H4 (cell line): ENCODE data around the gene ARHGAP18. TPM values are rescaled to one million over a fixed set of nuclear protein-coding genes. Genes with fewer than 3 reads are reported as not detected.

Experiments
- DNase-seq: peaks from one replicate; pipeline ENCODE4 v3.0.0-alpha.2; 2015; ENCODE audit warnings: low spot score
- total RNA-seq: library from RNA; depleted of rRNA; stranded (reverse); fragments of >200 nt; shearing (Covaris generic); gene quantifications from 2 replicates; pipeline ENCODE4 v1.2.3, GENCODE V29; 2014

Gene ARHGAP18
- total RNA-seq, 1 experiment from 2014 or later = 8.9 TPM

DNA sequence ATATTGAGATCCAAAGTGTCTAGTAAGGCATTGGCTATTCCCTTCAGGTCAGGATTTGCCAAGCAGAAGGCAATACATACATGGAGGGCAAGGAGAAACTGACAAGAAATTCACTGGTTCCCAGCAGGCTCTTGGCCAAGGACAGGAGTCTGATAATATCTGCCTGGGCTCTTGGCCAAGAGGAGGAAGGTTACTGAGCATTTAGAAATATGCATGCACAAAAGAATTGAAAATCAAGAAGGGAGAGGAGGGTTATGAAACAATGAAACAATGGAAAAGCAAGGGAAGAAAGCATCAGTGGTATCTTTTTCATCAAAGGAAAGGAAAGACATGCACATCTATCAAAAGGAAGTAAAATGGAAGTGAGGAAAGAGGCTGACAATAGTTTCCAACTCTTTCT, 42.4 kb downstream of the ARHGAP18 start:
- DNase-seq = no peak

DNA sequence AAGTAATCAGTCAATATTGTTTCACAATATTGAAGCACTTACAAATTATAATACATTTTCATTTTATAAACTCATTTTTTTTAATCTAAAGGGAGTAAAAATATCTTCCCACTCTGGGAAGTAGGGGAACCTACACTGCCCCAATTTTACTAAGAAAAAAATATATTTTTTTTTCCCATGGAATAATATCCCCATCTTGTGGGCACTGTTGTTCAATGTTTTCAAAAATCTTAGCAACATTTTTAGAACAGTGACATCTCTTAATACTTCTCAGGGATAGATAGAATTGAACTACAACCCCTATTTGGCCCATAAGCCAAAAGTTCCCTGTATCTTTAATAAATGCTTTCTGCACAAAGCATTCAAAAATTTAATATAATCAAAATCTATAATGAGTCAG, 42.9 kb downstream of the ARHGAP18 start:
- DNase-seq = no peak

DNA sequence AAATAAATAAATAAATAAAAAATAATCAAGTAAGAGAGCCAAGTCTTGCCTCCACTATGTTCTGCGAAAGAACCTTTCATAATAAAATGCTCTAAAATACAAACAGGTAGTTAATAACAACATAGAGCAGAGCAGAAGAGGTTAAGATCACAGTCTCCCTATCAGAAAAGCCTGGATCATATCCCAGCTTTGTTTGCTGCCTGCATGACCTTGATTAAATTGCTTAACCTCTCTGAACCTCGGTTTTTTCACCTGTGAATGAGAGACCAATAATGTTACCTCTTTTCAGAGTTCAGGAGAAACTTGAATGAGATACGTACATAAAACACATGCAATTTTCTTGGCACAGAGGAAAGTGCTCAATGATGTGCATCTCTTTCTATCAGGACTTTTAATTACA, 44.4 kb downstream of the ARHGAP18 start:
- DNase-seq = no peak

DNA sequence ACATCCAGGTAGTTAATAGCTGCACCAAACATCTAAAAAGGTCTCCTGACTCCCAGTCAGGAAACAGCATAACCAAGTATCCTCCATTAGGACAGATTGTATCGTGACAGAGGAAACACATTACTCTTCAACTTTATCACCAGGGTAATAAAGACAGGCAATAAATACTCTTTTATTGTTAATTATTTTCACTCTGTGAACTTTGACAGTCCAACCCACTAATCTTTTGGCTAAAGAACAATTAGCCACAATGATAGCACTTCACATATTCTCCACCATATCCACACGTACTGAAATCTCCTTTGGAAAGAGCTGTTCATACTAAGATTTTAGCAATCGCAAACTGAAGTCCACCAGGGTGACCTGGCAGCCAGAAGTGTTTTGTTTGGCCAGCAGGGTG, 46.4 kb downstream of the ARHGAP18 start:
- DNase-seq = no peak

DNA sequence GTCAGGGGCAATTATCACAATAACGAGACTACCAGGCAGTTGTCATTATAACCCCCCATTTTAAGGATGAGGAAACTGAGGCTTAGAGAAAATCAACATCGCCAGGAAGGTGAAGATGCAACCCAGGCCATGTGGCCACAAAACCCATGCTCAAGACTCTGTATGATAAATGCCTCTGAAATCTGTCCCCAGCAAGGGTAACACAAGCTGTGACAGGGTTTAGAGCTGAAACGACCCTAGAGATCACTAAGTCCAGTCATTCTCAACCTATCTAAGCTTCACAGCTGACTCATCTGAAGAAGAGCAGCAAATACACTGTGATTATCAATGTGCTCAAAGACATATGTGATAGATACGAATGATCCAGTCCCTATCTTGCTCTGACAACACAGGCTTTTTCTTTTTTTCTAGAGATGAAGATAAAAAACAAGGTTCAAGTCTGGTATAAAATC, 47.0 kb downstream of the ARHGAP18 start:
- DNase-seq = no peak

DNA sequence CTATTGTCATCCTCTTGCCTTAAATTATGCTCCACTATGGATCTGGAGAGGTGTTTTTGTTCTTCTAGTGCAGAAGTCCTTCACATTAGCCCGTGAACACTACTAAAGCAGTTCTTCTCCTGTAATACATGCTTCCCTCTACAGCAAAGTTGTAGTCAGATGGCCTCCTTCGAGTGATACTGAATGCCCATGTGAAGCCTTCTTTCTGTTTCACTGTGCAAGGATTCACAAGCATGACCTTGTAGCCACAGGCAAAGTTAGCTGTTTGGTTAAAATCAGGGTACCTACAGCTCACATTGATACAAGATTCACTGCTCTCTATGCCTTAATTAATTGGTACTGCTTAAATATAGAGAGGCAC, 47.6 kb downstream of the ARHGAP18 start:
- DNase-seq = no peak

DNA sequence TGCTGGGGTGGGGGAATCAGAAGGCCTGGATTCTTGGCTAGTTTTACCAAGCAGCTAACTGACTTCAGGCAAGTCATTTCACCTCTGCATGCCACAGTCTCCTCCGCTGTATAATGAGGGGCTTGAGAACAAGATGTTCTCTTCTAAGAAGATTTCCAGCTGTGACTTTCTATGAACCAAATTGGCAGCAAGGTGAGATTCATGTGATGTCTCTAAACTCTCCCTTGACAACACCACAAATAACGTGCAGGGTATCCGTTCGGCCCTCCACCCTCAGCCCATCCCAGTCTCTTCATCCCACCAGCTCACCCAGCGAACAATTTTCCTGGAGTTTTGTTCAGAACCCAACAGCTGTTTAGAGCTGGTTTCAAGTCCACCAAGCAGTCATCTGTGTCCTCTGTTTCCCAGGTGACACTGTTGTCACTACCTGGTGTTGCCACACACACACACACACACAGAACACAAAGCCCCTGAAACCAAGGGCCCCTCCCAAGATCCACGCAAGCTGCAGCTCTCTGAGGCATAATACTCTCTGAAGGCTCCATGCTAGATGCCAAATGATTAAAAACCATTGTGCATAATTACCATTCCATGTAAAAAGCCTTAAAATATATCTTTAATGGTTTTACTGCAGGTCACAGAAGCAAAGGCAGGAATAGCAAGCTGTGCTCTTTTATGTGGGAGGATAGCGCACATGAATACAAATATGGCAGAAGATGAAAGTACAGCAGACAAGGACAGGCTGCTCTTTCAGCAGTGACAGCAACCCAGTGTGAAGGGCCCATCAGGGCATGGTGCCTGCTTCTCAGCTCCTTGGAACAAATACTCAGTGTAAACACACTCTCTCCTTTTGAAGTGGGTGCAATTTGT, 48.2 kb downstream of the ARHGAP18 start:
- no peak for DNase-seq

DNA sequence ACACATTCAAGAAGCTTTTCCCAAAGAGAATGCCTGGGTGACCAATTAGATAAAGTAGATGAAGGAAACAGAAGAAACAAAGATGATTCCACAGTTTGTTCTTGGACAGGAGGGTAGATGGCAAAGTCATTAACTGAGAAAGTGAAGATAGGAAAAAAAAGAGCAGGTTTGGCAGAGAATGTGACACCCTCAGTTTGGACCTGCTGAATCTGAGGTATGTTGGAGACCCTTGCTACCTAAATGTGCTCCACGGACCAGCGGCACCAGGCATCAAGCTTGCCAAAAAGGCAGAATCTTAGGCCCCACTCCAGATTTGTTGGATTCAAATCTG, 49.7 kb downstream of the ARHGAP18 start:
- no peak for DNase-seq

DNA sequence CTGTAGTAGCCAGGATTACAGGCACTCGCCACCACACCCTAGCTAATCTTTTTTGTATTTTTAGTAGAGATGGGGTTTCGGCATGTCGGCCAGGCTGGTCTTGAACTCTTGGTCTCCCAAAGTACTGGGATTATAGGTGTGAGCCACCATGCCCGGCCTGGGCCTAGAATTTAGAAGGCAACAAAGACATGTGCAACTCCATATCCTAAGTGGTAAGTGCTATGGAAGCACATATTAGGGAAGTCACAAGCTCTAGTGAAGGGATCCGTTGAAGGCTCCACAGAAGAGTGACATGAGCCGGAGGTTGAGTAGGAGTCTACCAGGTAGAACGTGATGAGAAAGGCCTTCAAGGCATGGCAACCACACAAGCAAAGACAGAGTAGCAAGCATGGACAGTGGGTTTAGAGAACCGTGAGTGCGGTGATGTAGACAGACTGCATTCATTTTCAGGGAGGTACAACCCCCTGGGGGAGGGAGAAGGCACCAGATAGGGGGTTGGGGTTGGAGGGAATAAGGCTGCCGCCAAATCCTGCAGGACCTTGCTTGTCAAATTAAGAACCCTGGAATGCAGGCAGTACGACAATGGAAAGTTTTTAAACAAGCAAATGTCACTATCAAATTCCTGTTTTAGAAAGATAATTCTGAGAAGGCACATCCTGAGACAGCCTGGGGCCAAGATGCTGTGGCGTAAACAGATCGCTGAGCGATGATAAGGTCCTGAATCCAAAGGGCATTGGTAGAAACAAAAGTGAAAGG, 50.2 kb downstream of the ARHGAP18 start:
- peak; percentile 47 for DNase-seq

DNA sequence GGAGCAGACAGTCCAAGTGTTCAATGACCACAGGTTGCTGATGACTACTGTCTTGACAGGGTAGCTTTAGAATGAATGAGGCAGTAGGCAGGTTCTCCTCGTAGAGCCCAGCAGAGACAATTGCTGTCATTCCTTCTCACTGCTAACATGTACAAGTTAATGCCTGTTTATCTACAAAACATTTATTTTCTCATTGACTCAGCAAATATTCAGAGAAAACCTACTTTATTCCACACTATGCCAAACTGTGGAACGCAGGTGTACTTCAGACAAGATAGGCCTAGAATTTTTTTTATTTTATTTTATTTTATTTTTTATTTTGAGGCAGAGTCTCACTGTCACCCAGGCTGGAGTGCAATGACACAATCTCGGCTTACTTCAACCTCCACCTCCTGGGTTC, 50.8 kb downstream of the ARHGAP18 start:
- no peak for DNase-seq

DNA sequence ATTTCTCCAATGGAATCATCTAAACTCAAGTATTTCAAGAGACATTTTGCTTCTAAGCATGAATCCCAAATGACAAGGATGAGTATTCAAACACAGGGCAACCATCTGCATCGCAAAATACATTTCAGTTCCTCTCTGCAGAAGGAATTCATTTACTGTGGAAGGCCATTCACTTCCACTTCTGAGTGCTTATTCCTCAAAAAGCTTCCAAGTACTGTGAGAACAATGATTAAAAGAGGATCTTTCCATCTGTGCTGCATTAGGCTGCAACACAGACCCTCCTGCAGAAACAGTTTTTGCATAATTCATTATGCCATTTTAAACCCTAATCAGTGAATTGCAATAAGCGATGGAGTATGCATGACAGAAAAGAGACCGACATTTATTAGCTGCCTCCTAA, 52.5 kb downstream of the ARHGAP18 start:
- no peak for DNase-seq

DNA sequence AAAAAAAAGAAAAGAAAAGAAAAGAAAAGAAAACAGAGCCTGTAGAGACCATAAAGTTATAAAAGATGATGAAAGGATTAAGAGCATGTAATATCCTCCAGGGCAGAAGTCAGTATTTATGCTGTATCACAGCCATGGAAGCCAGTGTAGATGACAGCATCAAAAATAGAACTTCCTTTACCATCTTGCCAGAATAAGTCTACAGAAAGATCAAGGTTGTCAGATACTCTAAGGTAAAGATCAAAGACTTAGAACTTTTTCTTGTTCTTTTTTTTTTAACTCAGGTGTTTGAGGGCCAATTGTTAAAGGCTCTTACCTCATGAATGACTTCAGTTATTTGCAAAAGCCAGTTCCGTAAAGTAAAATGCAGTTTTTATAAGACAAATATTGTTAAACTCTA, 54.6 kb downstream of the ARHGAP18 start:
- DNase-seq = no peak

DNA sequence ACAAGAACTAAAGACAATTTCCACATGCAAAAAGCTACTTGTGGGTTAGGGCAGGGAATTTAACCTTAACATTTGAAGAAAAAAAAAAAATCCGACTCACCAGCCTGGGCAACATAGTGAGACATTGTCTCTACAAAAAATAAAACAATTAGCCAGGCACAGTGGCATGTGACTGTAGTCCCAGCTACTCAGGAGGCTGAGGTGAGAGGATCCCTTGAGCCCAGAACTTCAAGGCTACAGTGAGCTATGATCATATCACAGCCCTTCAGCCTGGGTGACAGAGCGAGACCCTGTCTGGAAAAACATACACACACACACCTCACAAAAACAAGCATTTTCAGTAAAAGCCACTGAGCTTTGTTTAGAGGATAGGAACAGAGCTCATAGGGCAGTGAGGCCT, 56.2 kb downstream of the ARHGAP18 start:
- DNase-seq = no peak

DNA sequence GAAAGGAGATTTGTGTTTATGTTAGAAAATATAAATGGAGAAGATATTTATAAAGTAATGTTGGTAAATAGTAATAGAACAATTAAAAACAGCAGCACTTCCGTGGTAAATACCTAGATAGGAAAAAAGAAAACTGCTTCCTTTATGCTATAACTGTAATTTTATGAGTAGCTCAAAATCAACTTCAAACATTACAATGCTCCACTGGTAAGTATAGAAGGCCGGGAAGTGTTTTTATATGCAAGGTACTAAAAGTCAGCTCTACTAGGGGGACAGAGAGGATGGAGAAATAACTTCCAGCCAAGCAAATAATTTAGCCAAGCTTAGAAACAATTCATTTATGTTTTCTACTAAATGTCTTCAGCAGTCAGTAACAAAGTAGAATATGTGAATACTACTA, 56.7 kb downstream of the ARHGAP18 start:
- no peak for DNase-seq

DNA sequence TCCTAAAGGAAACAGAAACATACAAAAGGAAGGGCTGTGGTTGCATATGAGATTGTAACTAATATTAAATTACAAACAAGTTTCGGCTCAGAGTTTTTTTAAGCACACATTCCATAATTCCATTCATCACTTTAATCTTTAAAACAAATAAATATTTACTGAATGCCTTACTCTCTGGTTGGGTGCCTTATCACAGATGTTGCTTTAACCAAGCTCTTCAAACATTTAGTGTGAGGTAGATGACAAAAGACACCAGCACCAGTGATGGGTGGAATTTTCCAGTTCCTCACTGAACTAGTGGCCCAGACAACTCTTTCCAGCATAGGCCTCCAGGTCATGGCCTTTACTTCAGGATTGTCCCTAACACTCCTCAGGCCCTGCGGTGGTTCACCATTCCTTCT, 58.7 kb downstream of the ARHGAP18 start:
- DNase-seq = no peak

DNA sequence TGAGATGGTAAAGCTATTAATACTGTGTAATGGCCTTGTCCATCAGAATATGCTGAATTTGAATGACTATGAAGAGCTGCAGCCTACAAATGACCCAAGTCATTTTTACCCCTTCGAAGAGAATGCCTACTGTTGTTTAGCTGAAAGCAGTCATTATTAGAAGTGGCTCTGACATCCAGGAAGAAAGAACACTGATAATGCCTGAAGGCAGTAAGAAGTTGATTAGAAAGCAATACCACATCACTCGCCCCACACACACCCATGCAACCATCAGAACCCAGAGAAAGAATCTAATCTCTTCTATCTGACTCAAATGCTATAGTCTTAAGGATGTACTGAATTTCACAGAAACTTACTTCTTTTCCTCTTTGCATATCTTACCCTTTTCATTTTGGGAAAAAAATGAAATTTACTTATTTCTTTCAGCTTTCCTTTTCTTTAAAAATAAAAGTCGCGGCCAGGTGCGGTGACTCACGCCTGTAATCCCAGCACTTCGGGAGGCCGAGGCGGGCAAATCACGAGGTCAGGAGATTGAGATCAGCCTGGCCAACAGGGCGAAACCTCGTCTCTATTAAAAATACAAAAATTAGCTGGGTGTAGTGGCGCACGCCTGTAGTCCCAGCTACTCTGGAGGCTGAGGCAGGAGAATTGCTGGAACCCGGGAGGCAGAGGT, 61.0 kb downstream of the ARHGAP18 start:
- no peak for DNase-seq

DNA sequence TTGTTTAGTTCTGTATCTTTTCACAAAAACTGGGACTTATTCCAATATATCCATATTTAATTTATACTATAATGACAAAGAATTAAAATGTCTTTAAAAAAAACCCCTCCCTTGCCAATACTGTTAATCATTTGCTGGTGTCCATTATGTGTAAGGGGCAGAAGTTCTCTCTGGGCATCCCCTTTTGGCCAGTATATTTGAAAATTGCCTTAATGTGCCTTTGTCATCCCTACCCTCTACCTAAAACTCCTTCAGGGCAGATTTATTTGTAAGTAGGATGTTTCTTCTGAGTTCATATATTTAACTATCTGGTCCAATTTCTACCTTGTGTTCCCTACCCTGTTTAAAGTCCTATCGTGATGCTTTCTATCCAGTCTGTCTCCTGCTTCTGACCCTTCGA, 62.9 kb downstream of the ARHGAP18 start:
- DNase-seq = no peak

DNA sequence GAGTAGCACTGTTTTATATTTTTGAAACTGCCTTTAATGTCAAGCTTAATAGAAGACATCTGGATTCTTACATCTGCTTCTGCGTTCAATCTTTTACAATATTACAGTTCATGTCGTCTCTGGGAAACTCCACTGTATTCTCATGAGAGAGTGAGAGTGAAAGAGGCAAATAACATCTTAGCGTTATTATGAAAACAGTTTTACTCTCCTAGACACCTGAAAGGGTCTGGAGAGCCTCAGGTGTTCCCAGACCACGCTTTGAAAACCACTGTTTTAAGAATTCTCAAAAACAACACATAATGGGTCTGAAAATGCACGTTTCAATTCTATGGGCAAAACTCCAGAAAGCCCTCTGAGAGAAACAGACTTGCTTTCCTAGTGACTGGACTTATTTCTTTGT, 63.3 kb downstream of the ARHGAP18 start:
- no peak for DNase-seq

DNA sequence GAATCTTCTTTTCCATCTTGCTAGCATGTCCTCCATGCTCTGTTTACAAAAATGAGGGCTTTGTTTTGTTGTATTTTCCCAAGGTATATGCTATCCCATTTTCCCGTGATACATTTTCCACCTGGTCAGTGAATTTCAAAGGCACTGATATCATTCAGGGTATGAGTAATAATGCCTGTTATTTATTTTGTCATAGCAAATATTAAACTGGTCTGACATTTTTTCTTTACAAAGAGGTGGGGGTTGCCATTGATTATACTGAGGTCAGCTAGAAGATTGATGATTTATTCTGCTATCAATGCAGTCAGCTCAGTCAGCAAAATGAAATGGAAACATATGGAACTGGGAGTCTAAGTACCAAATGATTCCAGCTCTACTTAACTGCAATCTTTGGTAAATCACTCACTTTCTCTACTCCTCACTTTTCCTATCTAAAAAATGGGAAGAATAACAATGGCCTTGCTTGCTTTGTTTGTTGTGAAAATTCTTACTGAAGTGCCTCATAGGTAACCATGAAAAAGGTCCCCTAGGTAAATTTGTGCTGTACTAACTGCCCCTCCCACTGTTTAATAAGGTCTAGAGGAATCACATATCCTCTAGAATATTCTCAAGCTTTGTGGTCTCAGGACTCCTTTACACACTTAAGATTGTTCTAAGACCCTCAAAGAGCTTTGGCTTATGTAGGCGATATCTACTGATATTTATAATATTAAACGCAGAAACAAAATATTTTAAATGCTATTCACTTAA, 64.0 kb downstream of the ARHGAP18 start:
- DNase-seq = no peak

DNA sequence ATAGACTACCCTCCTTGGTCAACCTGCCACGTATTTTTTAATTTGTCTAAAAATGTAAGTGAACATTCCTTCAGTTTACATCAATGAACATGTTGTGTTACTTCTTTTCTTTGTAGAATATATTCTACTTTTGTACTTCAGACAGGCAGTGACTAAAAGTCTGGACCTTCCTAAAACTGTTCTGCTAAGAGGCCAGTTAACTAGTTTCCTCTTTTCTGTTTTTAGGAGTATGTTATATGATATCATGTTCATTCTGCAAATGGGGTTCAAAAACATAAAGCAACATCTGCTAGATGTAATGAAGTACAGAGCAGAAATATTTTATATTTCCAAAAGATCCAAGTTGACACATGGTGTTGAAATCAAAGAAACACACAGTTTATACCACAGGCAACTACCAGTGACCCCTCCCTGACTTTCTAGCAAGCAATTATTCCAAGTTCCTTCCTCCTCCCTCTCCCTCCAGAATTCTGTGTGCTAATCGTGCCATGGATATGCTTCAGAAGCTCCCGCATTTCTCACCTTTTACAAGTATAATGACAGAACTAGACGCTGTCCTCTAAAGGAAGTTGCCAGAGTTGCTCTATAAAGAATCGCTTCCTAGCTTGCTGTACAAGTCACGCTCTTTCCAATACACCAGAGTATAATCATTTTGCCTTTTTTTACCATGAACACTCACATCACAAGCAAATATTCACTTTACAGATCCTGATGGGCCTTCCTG, 64.7 kb downstream of the ARHGAP18 start:
- DNase-seq = no peak

DNA sequence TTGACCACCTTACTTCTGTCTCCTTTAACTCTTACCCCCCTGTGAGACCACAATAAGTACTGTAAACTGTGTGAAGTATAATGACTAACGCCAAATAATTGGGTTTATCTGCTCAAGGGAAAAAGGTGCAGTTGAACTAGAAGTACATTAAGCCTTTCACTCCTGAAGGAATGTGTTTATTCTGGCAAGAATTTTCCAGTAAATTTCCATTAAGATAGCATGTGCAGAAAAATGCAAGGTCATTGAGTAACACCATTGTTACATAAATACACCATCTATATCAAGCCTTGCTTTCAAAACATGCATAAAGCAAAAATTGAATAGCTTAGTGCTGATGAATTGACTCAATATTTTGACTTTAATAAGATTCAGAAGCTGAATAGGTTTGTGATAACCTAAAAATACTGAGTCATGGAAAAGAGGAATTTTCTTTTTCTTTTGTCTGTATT, 65.4 kb downstream of the ARHGAP18 start:
- peak; percentile 56 for DNase-seq
